Colonic mucosa (tissue), 4 donors: ENCODE data around the gene CPLX1. TPM values are rescaled to one million over a fixed set of nuclear protein-coding genes. Genes with fewer than 3 reads are reported as not detected.

ENCODE experiments used
- DNase-seq: peaks from one replicate; pipeline ENCODE4 v3.0.0-alpha.2; 2020
- H3K27ac ChIP-seq: fragments of 200-600 bp; one replicate; pipeline ENCODE4 v1.8.0; 2021
- H3K27me3 ChIP-seq: fragments of 200-600 bp; one replicate; pipeline ENCODE4 v1.8.0; 2021
- H3K36me3 ChIP-seq: fragments of 200-600 bp; one replicate; pipeline ENCODE4 v1.8.0; 2021
- H3K4me1 ChIP-seq: fragments of 200-600 bp; one replicate; pipeline ENCODE4 v1.8.0; 2021; ENCODE audit warnings: mild to moderate bottlenecking
- H3K4me3 ChIP-seq: fragments of 200-600 bp; one replicate; pipeline ENCODE4 v1.8.0; 2021
- H3K9ac ChIP-seq, 2 donors: one replicate each; pipeline ENCODE4 v1.7.0; 2013; ENCODE audit warnings: control low read depth in 2 of 2, low read depth in 2 of 2, low read length in 2 of 2
- H3K9me3 ChIP-seq: fragments of 200-600 bp; one replicate; pipeline ENCODE4 v1.8.0; 2021
- intact Hi-C: fragments of 100-400 bp; cut with DNase I; formaldehyde crosslinking; loops from one replicate; pipeline ENCODE4 v1.14.1; 2022
- total RNA-seq, 2 donors: library from RNA; stranded (reverse); fragmentation: NEBNext Ultra II Directional in 1 of 2; extraction: Animal tissue kit (Norgen Biotek cat#: 25700) in 1 of 2; gene quantifications; one replicate each; pipeline ENCODE4 v1.2.1, GENCODE V29; 2021
- TF ChIP-seq, protein P1 (sequence below): fragments of 200-600 bp; IDR thresholded peaks from one replicate; pipeline ENCODE4 v1.8.0; 2022; ENCODE audit warnings: antibody characterized with exemption, mild to moderate bottlenecking
- donor health status: healthy.
- donor health status: DM: no; HTN: no; CAD: no.
- donor health status: DM: no; HTN: no; CAD: no.

Gene CPLX1
- total RNA-seq, 2 donors from 2014 or later: 2.7 to 16.5 TPM

DNA sequence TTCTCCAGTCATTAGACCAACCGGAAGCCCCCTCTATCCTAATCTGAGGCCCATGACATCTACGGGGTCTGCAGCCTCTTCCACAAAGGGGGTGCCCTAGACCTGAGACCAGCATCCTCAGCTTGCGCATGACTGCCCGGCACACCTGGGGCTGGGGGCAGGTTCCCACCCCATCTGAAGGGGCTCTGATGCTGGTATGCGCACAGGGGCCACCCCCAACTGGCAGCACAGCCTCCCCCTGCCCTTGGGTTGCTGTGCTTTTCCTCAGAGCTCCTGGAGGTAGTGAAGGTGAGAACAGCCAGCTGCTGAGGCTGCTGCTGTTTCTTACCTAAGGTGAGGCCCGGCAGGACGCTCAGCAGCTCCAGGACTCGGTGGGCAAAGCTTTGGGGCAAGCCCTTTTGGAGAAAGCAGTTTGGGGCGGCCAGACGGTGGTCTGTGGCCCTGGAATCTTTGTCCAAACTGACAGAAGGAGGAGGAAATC, 18.9 kb upstream of the CPLX1 start:
- no peak overlapping the region for H3K9ac ChIP-seq
- no peak overlapping the region for H3K4me3 ChIP-seq
- DNase-seq: no peak
- H3K27me3 ChIP-seq: no peaks in the 10 kb centered on the region
- peaks cover 5% of the 10 kb centered on the region for H3K36me3 ChIP-seq
- H3K9me3 ChIP-seq: no peaks in the 10 kb centered on the region
- H3K4me1 ChIP-seq: no peaks in the 10 kb centered on the region
- no peak overlapping the region for H3K27ac ChIP-seq
- intact Hi-C loops: no loop called here
- TF ChIP-seq, protein P1, sequence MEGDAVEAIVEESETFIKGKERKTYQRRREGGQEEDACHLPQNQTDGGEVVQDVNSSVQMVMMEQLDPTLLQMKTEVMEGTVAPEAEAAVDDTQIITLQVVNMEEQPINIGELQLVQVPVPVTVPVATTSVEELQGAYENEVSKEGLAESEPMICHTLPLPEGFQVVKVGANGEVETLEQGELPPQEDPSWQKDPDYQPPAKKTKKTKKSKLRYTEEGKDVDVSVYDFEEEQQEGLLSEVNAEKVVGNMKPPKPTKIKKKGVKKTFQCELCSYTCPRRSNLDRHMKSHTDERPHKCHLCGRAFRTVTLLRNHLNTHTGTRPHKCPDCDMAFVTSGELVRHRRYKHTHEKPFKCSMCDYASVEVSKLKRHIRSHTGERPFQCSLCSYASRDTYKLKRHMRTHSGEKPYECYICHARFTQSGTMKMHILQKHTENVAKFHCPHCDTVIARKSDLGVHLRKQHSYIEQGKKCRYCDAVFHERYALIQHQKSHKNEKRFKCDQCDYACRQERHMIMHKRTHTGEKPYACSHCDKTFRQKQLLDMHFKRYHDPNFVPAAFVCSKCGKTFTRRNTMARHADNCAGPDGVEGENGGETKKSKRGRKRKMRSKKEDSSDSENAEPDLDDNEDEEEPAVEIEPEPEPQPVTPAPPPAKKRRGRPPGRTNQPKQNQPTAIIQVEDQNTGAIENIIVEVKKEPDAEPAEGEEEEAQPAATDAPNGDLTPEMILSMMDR: no peak

DNA sequence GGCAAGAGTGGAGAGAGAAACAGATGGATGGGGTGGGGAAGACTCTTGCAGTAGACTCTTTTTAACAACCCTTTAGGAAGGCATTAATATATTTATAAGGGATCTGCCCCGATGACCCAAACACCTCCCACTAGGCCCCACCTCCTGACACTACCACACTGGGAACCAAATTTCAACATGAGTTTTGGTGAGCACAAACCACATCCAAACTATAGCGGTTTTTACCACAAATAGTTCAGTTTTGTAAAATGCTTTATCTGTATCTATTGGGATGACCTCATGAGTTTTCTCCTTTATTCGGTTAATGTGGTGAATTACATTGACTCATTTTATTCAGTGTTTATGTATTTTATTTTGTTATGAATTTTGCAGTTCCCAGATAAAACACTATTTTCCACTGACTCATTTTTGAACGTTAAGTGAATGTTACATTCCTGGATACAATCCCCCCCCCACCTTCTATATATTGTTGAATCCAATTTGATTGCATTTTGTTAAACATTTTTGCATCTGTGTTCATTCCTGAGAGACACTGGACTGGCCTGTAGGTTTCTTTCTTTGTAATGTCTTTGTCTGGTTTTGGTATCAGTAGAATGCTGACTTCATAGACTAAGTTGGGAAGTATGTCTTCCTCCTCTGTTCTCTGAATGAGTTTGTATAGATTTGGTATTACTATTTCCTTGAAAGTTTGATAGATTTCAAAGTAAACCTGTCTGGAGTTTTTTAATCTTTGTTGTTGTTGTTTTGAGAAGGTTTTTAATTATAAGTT, 13.9 kb upstream of the CPLX1 start:
- no peaks in the 10 kb centered on the region for H3K27me3 ChIP-seq
- intact Hi-C loops: no loop called here
- no peak for DNase-seq
- H3K4me3 ChIP-seq: no peak overlapping the region
- no peaks in the 10 kb centered on the region for H3K36me3 ChIP-seq
- H3K27ac ChIP-seq: no peak overlapping the region
- H3K9ac ChIP-seq: no peak overlapping the region
- TF ChIP-seq, protein P1: no peak
- H3K9me3 ChIP-seq: no peaks in the 10 kb centered on the region
- no peaks in the 10 kb centered on the region for H3K4me1 ChIP-seq

DNA sequence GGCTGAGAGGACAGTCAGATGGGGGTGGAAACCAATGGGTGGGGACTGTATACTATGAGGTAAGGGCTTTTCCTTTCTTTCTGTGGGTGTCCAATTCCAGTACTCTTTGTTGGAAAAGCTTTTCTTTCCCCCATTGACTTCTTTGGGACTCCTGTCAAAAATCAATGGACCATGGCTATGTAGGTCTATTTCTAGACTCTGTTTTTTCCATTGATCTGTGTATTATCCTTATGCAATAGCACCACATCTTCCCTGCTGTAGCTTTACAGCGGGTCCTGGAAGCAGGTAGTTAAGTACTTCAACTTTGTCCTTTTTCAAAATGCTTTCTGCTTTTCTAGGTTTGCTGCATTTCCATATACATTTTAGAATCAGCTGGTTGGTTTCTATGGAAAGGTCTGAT, 11.8 kb upstream of the CPLX1 start:
- Histone ChIP-seq H3K27ac (no peak overlapping the region), H3K9me3 (no peaks in the 10 kb centered on the region), H3K4me1 (no peaks in the 10 kb centered on the region), H3K27me3 (no peaks in the 10 kb centered on the region), H3K36me3 (no peaks in the 10 kb centered on the region), H3K4me3 (no peak overlapping the region), H3K9ac (no peak overlapping the region)
- TF ChIP-seq, protein P1: no peak
- DNase-seq: no peak
- intact Hi-C loops: no loop called here

DNA sequence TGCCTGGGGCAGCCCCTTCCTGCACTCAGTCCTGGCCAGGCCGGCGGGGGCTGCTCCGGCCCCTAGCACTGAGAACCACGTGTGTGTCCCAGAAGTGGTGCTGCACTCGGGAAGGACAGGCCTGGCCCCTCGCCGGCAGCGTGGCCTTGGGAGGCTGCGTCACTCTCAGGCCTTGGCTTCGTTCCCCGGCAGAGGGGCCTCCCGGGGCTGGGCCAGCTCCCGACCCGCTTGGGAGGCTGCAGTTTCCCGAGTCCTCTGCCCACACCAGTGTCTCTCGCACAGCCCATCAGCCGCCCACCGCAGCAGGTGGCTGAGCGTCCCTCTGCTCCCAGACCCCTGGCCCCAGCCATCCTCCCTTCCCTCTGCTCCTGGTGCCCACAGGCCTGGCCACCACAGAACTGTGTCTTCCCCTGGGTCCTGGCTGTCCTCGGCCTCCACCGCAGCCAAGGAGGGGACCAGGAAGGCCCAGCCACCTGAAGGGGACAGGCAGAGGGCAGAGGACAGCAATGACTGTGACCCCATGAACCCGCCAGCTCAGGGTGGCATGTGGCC, 10.9 kb upstream of the CPLX1 start:
- DNase-seq: no peak
- H3K27me3 ChIP-seq: no peaks in the 10 kb centered on the region
- TF ChIP-seq, protein P1: no peak
- H3K9ac ChIP-seq: no peak overlapping the region
- intact Hi-C loops: no loop called here
- no peak overlapping the region for H3K4me3 ChIP-seq
- H3K36me3 ChIP-seq: no peaks in the 10 kb centered on the region
- no peaks in the 10 kb centered on the region for H3K4me1 ChIP-seq
- H3K9me3 ChIP-seq: no peaks in the 10 kb centered on the region
- H3K27ac ChIP-seq: no peak overlapping the region

DNA sequence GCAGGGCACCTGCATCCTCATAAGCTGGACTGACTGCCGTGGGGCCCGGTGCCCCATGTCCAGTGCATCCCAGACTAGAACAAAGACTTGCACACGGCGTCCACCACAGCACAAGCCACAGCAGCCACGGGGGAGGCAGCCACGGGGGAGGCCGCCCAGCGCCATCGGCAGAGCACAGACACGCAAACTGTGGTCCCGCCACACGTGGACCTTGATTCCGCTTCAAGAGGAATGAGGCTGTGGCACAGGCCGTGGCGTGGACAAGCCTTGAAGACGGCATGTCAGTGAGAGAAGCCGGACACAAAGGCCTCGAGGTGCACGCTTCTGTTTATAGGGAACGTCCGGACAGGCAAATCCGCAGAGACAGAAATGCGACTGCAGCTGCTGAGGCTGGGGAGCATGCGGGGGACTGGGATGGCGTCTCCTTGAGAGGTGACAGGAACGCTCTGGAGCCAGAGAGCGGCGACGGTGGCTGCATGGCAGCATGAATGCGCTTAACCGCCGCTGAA, 10.1 kb upstream of the CPLX1 start:
- DNase-seq: no peak
- TF ChIP-seq, protein P1: no peak

More for the DNA sequence above, 10.1 kb upstream of the CPLX1 start:
- intact Hi-C loops: no loop called here
- Histone ChIP-seq H3K27me3 (no peaks in the 10 kb centered on the region), H3K27ac (no peak overlapping the region), H3K4me1 (no peaks in the 10 kb centered on the region), H3K9ac (no peak overlapping the region), H3K9me3 (no peaks in the 10 kb centered on the region), H3K4me3 (no peak overlapping the region), H3K36me3 (no peaks in the 10 kb centered on the region)
